MCF 10A (cell line): ENCODE data around the gene TCF15. TPM values are rescaled to one million over a fixed set of nuclear protein-coding genes. Genes with fewer than 3 reads are reported as not detected.

Source experiments
- BruUV-seq: library from RNA; stranded (reverse); fragments of 400-500 nt; replicated peaks from 2 replicates; lab custom pipeline; 2021; lab: Mats Ljungman, UMichigan
- CTCF ChIA-PET: fragments of 300-600 bp; sonication (Branson Sonifier 250); formaldehyde crosslinking; extraction: SDS; loops from one replicate; lab custom pipeline; 2021; ENCODE audit warnings: antibody characterized with exemption, inconsistent platforms; lab: Yijun Ruan, JAX
- POLR2A ChIA-PET: fragments of 300-600, 350-650 bp; sonication (Branson Sonifier 250); formaldehyde crosslinking; extraction: SDS; loops from one replicate; lab custom pipeline; 2020; ENCODE audit warnings: antibody characterized with exemption, inconsistent platforms; lab: Yijun Ruan, JAX
- DNase-seq: peaks from one replicate; pipeline ENCODE4 v3.0.0-alpha.2; 2018; ENCODE audit not compliant: unreplicated experiment
- H3K27ac Mint-ChIP-seq: one replicate; pipeline ENCODE4 v1.8.0; 2022; ENCODE audit warnings: mild to moderate bottlenecking, low read depth, mixed read lengths; ENCODE audit not compliant: unreplicated experiment
- H3K27me3 Mint-ChIP-seq: one replicate; pipeline ENCODE4 v1.8.0; 2022; ENCODE audit warnings: mixed read lengths; ENCODE audit not compliant: insufficient read depth, unreplicated experiment
- H3K36me3 Mint-ChIP-seq: one replicate; pipeline ENCODE4 v1.8.0; 2022; ENCODE audit warnings: mild to moderate bottlenecking, moderate library complexity, mixed read lengths; ENCODE audit not compliant: insufficient read depth, unreplicated experiment
- H3K4me1 Mint-ChIP-seq: one replicate; pipeline ENCODE4 v1.8.0; 2022; ENCODE audit warnings: mixed read lengths; ENCODE audit not compliant: insufficient read depth, unreplicated experiment
- H3K4me3 Mint-ChIP-seq: one replicate; pipeline ENCODE4 v1.8.0; 2022; ENCODE audit warnings: mild to moderate bottlenecking, moderate library complexity, mixed read lengths; ENCODE audit not compliant: unreplicated experiment
- H3K9me3 Mint-ChIP-seq: one replicate; pipeline ENCODE4 v1.8.0; 2022; ENCODE audit warnings: mixed read lengths; ENCODE audit not compliant: unreplicated experiment
- intact Hi-C: fragments of 100-400 bp; cut with micrococcal nuclease; formaldehyde crosslinking; loops from 2 replicates; pipeline ENCODE4 v1.14.1; 2022
- total RNA-seq: library from RNA; stranded (reverse); gene quantifications from 2 replicates; pipeline ENCODE4 v1.2.3, GENCODE V29; 2022
- TF ChIP-seq, protein P1 (sequence below): fragments of 200-600 bp; IDR thresholded peaks from one replicate; pipeline ENCODE4 v1.8.0; 2022; ENCODE audit warnings: antibody characterized with exemption, mild to moderate bottlenecking; ENCODE audit not compliant: unreplicated experiment

The TCF15 gene
- total RNA-seq, 1 experiment from 2014 or later: not detected

DNA sequence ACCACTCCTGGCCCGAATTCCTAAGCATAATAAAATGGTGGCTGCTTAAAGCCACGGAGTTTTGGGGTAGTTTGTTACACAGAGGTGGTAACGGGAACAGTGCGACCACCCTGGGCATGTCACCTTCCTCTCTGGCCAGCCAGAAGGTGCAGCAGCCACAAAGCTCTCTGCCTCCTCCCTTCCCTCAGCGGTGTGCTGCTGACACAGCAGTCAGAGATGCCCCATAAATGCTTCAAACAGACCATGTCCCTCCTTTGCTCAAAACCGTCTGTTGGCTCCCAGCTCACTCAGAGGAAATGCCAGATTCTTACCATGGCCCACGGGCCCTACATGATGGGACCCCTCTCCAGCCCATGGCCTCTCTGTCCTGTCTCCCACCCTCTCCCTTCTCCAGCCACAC is 12.1 kb upstream of the TCF15 start:
- TF ChIP-seq, protein P1, sequence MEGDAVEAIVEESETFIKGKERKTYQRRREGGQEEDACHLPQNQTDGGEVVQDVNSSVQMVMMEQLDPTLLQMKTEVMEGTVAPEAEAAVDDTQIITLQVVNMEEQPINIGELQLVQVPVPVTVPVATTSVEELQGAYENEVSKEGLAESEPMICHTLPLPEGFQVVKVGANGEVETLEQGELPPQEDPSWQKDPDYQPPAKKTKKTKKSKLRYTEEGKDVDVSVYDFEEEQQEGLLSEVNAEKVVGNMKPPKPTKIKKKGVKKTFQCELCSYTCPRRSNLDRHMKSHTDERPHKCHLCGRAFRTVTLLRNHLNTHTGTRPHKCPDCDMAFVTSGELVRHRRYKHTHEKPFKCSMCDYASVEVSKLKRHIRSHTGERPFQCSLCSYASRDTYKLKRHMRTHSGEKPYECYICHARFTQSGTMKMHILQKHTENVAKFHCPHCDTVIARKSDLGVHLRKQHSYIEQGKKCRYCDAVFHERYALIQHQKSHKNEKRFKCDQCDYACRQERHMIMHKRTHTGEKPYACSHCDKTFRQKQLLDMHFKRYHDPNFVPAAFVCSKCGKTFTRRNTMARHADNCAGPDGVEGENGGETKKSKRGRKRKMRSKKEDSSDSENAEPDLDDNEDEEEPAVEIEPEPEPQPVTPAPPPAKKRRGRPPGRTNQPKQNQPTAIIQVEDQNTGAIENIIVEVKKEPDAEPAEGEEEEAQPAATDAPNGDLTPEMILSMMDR: no peak
- DNase-seq: no peak
- no TSS peak for BruUV-seq
- intact Hi-C loops: no loop called here
- peaks cover 8% of the 10 kb centered on the region for H3K9me3 Mint-ChIP-seq
- no peaks in the 10 kb centered on the region for H3K36me3 Mint-ChIP-seq
- ChIA-PET POLR2A (interaction anchor here (0.6 kb wide), 1 partner anchor 14 kb away, joined by 3 read pairs; no protein-coding TSS in a partner anchor), CTCF (interaction anchor here (1.0 to 1.5 kb wide), 2 partner anchors 23 to 45 kb away, joined by 5 read pairs; no protein-coding TSS in a partner anchor)
- H3K27me3 Mint-ChIP-seq: peaks cover 91% of the 10 kb centered on the region
- H3K27ac Mint-ChIP-seq: no peak overlapping the region
- no peak overlapping the region for H3K4me3 Mint-ChIP-seq
- no peaks in the 10 kb centered on the region for H3K4me1 Mint-ChIP-seq

DNA sequence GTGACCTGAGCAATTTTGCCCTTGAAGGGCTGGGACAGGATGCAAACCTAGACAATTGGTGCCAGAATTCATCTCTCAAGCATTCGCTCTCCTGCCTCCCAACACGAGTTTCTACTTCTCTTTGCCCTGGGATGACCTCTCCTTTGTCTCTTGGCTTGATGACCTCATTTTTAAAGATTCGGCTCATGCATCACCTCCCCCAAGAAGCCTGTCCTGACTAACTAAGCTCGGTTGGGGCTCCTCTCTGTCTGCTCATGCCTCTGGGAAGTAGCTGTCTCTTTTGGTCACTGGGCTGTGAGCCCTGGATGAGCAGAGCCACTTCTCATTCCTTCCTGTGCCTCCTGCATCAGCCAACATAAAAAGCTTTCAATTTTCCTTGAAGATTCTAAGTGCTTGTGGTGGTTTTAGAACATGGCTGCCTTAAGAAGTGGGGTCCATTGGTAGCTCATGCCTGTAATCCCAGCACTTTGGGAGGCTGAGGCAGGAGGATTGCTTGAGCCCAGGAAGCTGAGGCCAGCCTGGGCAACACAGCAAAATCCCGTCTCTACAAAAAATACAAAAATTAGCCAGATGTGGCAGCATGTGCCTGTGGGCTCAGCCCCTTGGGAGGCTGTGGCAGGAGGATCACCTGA is 11.1 kb upstream of the TCF15 start:
- Mint-ChIP-seq H3K4me1 (no peaks in the 10 kb centered on the region), H3K27ac (no peak overlapping the region), H3K27me3 (peaks cover 84% of the 10 kb centered on the region), H3K36me3 (no peaks in the 10 kb centered on the region), H3K9me3 (peaks cover 8% of the 10 kb centered on the region), H3K4me3 (no peak overlapping the region)
- ChIA-PET POLR2A (interaction anchor here (0.8 to 0.9 kb wide), 2 partner anchors 9 to 31 kb away, joined by 3 read pairs; no protein-coding TSS in a partner anchor), CTCF (interaction anchor here (0.6 to 1.5 kb wide), 4 partner anchors 10 to 46 kb away, joined by 3 to 5 read pairs (median 4); no protein-coding TSS in a partner anchor)
- intact Hi-C loops: no loop called here
- no TSS peak for BruUV-seq
- TF ChIP-seq, protein P1: no peak
- DNase-seq: no peak

DNA sequence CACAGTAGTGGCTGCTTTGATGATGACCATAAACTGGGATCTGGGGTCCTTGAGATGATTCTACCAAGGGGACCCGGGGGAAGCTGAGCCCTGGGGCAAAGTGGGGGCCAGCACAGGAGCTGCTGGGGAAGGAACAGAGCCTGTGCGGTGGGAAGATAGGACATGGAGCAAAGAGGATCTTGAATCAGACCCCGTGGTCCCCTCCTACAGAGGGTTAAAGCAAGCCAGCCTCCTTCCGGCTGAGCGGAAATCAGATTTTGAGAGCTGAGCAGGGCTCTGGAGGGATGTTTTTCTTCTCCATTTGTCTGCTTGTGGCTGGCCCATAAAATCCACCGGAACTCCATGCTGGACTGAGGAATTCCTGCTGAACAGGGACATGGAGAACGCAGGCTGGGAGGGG is 10.1 kb upstream of the TCF15 start:
- BruUV-seq: no TSS peak
- Mint-ChIP-seq H3K4me1 (no peaks in the 10 kb centered on the region), H3K27ac (no peak overlapping the region), H3K4me3 (no peak overlapping the region), H3K27me3 (peaks cover 74% of the 10 kb centered on the region), H3K36me3 (no peaks in the 10 kb centered on the region), H3K9me3 (peaks cover 8% of the 10 kb centered on the region)
- POLR2A ChIA-PET: no interaction called here
- intact Hi-C loops: no loop called here
- CTCF ChIA-PET: interaction anchor here (0.8 to 0.9 kb wide), 2 partner anchors 10 to 25 kb away, joined by 4 to 6 read pairs; no protein-coding TSS in a partner anchor
- TF ChIP-seq, protein P1: no peak
- DNase-seq: no peak

DNA sequence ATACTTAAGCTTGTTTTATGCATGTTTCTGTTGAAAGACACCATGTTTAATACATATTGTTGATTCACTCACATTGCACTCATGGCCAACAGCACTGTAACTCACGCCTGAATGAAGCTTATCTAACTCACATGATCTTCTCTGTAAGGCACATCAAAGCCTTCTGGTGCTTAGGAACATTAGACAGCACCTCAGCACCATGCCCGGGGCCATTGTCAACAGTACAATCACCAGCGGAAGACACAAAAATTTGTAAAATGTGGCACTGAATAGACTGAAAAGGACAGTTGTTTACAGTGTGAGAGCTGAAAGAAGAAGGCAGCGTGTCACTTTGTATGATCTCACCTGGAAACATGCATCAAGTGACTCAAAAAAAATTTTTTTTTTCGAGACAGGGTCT is 8.9 kb upstream of the TCF15 start:
- no peak for DNase-seq
- Mint-ChIP-seq H3K4me3 (no peak overlapping the region), H3K9me3 (peaks cover 8% of the 10 kb centered on the region), H3K27me3 (peaks cover 67% of the 10 kb centered on the region), H3K27ac (no peak overlapping the region), H3K36me3 (no peaks in the 10 kb centered on the region), H3K4me1 (no peaks in the 10 kb centered on the region)
- POLR2A ChIA-PET: no interaction called here
- BruUV-seq: no TSS peak
- CTCF ChIA-PET: interaction anchor here (0.6 to 1.5 kb wide), 5 partner anchors 26 to 578 kb away, joined by 3 to 5 read pairs (median 4); partner anchors contain the start of gene SRXN1
- TF ChIP-seq, protein P1: no peak
- intact Hi-C loops: no loop called here
